Kidney (tissue), 14 donors: ENCODE measurements around the gene YAP1. TPM values are rescaled to one million over a fixed set of nuclear protein-coding genes. Genes with fewer than 3 reads are reported as not detected.

ENCODE experiments used
- DNase-seq, 5 donors: peaks; one replicate each; pipeline ENCODE4 v3.0.0-alpha.2; 2013 to 2020
- FAIRE-seq: peaks from 2 replicates; lab custom pipeline; 2012; peaks lifted over from hg19 to GRCh38; lab: Jason Lieb, UNC
- H3K27ac ChIP-seq, 2 donors: one replicate each; pipeline ENCODE4 v1.7.0; 2013; ENCODE audit warnings: low read depth in 2 of 2, low read length in 2 of 2, inconsistent platforms in 1 of 2
- H3K27me3 ChIP-seq: one replicate; pipeline ENCODE4 v1.7.1; 2013; ENCODE audit warnings: low read length, inconsistent platforms; ENCODE audit not compliant: control insufficient read depth, insufficient read depth
- H3K36me3 ChIP-seq, 3 donors: one replicate each; pipeline versions ENCODE4 v1.7.0 to v1.7.1; 2013; ENCODE audit warnings: low read length in 3 of 3, control low read depth in 1 of 3, inconsistent platforms in 1 of 3; ENCODE audit not compliant: insufficient read depth in 3 of 3, control insufficient read depth in 2 of 3
- H3K4me1 ChIP-seq, 3 donors: one replicate each; pipeline versions ENCODE4 v1.7.0 to v1.7.1; 2013; ENCODE audit warnings: low read length in 3 of 3, inconsistent platforms in 1 of 3, low read depth in 1 of 3; ENCODE audit not compliant: control insufficient read depth in 2 of 3, insufficient read depth in 2 of 3
- H3K4me3 ChIP-seq, 3 donors: one replicate each; pipeline versions ENCODE4 v1.7.0 to v1.8.1; 2013; ENCODE audit warnings: low read length in 3 of 3, control low read depth in 1 of 3, inconsistent platforms in 1 of 3
- H3K9ac ChIP-seq, 3 donors: one replicate each; pipeline versions ENCODE4 v1.7.0 to v1.7.1; 2013; ENCODE audit warnings: low read length in 3 of 3, control low read depth in 1 of 3, inconsistent platforms in 1 of 3
- H3K9me3 ChIP-seq, 3 donors: one replicate each; pipeline versions ENCODE4 v1.7.0 to v1.7.1; 2013; ENCODE audit warnings: low read length in 3 of 3, control low read depth in 1 of 3, inconsistent platforms in 1 of 3; ENCODE audit not compliant: control insufficient read depth in 2 of 3, insufficient read depth in 1 of 3
- intact Hi-C: fragments of 100-400 bp; cut with DNase I; formaldehyde crosslinking; loops from one replicate; pipeline ENCODE4 v1.11.1; 2022
- polyA plus RNA-seq: library from polyadenylated mRNA; stranded (reverse); fragments of 350-450 nt; fragmentation: Illumina TruSeq; extraction: RNeasy Lipid Tissue Mini Kit (QIAGEN cat#74804); gene quantifications from one replicate; pipeline ENCODE4 v1.2.3, GENCODE V29; 2014; ENCODE audit warnings: low read depth, low replicate concordance; ENCODE audit not compliant: insufficient read depth
- total RNA-seq: library from RNA; stranded (reverse); fragmentation: NEBNext Ultra II Directional; extraction: Animal tissue kit (Norgen Biotek cat#: 25700); gene quantifications from one replicate; pipeline ENCODE4 v1.2.1, GENCODE V29; 2021
- TF ChIP-seq, protein P1 (sequence below): IDR thresholded peaks from 3 replicates; pipeline ENCODE4 v1.5.1; 2012; ENCODE audit warnings: mild to moderate bottlenecking, moderate library complexity, borderline replicate concordance; ENCODE audit not compliant: insufficient read depth; ENCODE audit errors: extremely low read depth
- donor health status: control.
- donor health status: control.
- donor health status: control.
- donor health status: control.
- donor health status: control.
- donor health status: DM: yes; HTN: yes; CAD: no.
- donor health status: Normal renal cell carcinoma (clear cell type).

Gene YAP1
- total and polyA plus RNA-seq, 2 donors from 2014 or later: 21.5 to 106 TPM

GRCh38 chr11:102139081-102139498, 28.8 kb downstream of the YAP1 start:
- intact Hi-C loops: no loop called here
- H3K9ac ChIP-seq: no peak overlapping the region
- H3K4me3 ChIP-seq: no peak overlapping the region
- DNase-seq: no peak
- H3K9me3 ChIP-seq: no peaks in the 10 kb centered on the region
- peaks cover 0 to 7% (median 5%) of the 10 kb centered on the region in 3 donors for H3K4me1 ChIP-seq
- H3K27me3 ChIP-seq: no peaks in the 10 kb centered on the region
- TF ChIP-seq, protein P1, sequence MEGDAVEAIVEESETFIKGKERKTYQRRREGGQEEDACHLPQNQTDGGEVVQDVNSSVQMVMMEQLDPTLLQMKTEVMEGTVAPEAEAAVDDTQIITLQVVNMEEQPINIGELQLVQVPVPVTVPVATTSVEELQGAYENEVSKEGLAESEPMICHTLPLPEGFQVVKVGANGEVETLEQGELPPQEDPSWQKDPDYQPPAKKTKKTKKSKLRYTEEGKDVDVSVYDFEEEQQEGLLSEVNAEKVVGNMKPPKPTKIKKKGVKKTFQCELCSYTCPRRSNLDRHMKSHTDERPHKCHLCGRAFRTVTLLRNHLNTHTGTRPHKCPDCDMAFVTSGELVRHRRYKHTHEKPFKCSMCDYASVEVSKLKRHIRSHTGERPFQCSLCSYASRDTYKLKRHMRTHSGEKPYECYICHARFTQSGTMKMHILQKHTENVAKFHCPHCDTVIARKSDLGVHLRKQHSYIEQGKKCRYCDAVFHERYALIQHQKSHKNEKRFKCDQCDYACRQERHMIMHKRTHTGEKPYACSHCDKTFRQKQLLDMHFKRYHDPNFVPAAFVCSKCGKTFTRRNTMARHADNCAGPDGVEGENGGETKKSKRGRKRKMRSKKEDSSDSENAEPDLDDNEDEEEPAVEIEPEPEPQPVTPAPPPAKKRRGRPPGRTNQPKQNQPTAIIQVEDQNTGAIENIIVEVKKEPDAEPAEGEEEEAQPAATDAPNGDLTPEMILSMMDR: no peak
- no peaks in the 10 kb centered on the region for H3K36me3 ChIP-seq
- peak overlapping the region in 1 of 2 donors; percentile 8 for H3K27ac ChIP-seq
- peak; percentile 56 for FAIRE-seq

GRCh38 chr11:102142333-102142732, 32.1 kb downstream of the YAP1 start:
- Histone ChIP-seq H3K27ac (no peak overlapping the region), H3K9me3 (no peaks in the 10 kb centered on the region), H3K36me3 (no peaks in the 10 kb centered on the region), H3K4me3 (no peak overlapping the region), H3K27me3 (no peaks in the 10 kb centered on the region), H3K4me1 (peaks cover 0 to 19% (median 11%) of the 10 kb centered on the region in 3 donors), H3K9ac (no peak overlapping the region)
- FAIRE-seq (no peak), DNase-seq (no peak)
- intact Hi-C loops: no loop called here
- TF ChIP-seq, protein P1: no peak

DNA sequence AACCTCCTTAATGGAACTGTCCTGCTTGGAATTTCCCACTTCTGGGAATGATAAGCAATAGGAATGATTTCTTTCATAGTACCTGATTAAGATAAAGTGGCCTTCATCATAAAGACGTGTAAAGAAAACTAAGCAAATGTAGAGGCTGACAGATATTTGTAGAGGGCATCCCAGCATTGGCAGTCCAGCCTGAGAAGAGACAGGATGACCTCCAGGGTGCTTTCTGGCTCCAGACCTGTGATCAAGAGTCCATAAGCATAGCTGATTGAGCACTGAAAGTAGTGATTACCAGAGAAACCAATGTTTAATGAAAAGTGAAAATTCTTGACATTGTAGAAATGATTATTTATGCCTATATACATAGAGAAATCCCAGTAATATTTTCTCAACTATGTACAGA, 33.6 kb downstream of the YAP1 start:
- TF ChIP-seq, protein P1: no peak
- Histone ChIP-seq H3K36me3 (no peaks in the 10 kb centered on the region), H3K4me1 (peaks cover 0 to 19% (median 11%) of the 10 kb centered on the region in 3 donors), H3K9me3 (no peaks in the 10 kb centered on the region), H3K9ac (no peak overlapping the region), H3K27ac (no peak overlapping the region), H3K27me3 (no peaks in the 10 kb centered on the region), H3K4me3 (no peak overlapping the region)
- intact Hi-C loops: no loop called here
- no peak for FAIRE-seq
- DNase-seq: no peak
